ENCODE measurements around the gene BTBD7.

DNA sequence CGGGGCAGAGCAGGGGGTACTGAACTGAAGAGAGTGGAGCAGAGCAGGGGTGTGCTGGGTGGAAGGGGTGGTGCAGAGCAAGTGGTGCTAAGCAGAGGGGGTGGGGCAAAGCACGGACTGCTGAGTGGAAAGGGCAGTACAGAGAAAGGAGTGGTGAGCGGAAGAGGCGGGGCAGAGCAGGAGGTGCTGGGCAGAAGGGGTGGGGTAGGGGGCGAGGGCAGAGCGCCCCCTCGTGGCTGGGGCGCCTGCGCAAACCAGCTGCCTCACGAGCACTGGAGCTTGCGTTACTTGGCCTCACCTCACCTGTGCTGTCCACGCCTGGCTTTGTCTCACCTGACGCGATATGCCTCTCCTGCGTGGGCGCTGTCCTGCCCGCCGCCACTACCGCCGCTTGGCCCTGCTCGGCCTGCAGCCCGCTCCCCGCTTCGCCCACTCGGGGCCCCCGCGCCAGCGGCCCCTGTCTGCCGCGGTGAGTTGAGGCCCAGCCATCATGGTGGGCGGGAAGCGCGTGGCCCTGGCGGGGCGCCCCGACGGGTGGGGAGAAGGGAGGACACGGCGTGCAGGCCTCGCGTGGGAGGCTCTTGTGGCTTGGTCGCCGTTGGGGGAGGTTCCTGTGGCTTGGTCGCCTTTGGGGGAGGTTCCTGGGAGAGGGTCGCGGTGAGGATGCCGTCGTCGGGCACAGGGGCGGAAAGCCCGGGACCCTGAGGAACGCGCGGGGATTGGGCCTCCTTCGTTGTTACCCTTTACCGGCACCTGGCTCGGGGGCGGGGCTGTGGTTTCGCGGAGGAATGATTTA, 14.3 kb upstream of the BTBD7 start, which contains the start of gene COX8C:
- TF ChIP-seq, protein P1, sequence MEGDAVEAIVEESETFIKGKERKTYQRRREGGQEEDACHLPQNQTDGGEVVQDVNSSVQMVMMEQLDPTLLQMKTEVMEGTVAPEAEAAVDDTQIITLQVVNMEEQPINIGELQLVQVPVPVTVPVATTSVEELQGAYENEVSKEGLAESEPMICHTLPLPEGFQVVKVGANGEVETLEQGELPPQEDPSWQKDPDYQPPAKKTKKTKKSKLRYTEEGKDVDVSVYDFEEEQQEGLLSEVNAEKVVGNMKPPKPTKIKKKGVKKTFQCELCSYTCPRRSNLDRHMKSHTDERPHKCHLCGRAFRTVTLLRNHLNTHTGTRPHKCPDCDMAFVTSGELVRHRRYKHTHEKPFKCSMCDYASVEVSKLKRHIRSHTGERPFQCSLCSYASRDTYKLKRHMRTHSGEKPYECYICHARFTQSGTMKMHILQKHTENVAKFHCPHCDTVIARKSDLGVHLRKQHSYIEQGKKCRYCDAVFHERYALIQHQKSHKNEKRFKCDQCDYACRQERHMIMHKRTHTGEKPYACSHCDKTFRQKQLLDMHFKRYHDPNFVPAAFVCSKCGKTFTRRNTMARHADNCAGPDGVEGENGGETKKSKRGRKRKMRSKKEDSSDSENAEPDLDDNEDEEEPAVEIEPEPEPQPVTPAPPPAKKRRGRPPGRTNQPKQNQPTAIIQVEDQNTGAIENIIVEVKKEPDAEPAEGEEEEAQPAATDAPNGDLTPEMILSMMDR (IDR thresholded peaks at IDR 0.05; ENCODE audit: insufficient read depth, low read depth, low read length), result no peak
- no peak for TF ChIP-seq EZH2 (IDR thresholded peaks at IDR 0.05; ENCODE audit: insufficient read depth, low read length)

Measured in astrocyte (in vitro differentiated cells and primary cell).